Mesendoderm (in vitro differentiated cells): Measurements from ENCODE around the gene DNTT.

Experiments used
- DNase-seq: peaks from one replicate; pipeline ENCODE4 v3.0.0; 2013
- H2AK5ac ChIP-seq: 2 replicates; pipeline ENCODE4 v1.6.1; 2013; ENCODE audit warnings: low read length, inconsistent platforms
- H2BK120ac ChIP-seq: 2 replicates; pipeline ENCODE4 v1.6.1; 2013; ENCODE audit warnings: low read depth, mild to moderate bottlenecking, low read length, moderate library complexity, mixed read lengths
- H2BK15ac ChIP-seq: replicated peaks from 2 replicates; pipeline ENCODE4 v1.6.1; 2013; ENCODE audit warnings: low read depth, mild to moderate bottlenecking, moderate library complexity
- H2BK5ac ChIP-seq: 2 replicates; pipeline ENCODE4 v1.6.1; 2013; ENCODE audit warnings: low read length, inconsistent platforms
- H3K18ac ChIP-seq: 2 replicates; pipeline ENCODE4 v1.6.1; 2013; ENCODE audit warnings: mild to moderate bottlenecking, low read length, mixed read lengths
- H3K23ac ChIP-seq: one replicate; pipeline ENCODE4 v1.6.1; 2013; ENCODE audit warnings: low read length
- H3K27ac ChIP-seq: 2 replicates; pipeline ENCODE4 v1.5.1; 2013; ENCODE audit warnings: low read depth, mild to moderate bottlenecking, inconsistent platforms, low read length, moderate library complexity
- H3K27me3 ChIP-seq: 2 replicates; pipeline ENCODE4 v1.6.1; 2013; ENCODE audit warnings: low read length, control low read depth, mild to moderate bottlenecking, inconsistent platforms; ENCODE audit not compliant: insufficient read depth, poor library complexity
- H3K36me3 ChIP-seq: 2 replicates; pipeline ENCODE4 v1.6.1; 2013; ENCODE audit warnings: low read length, inconsistent platforms; ENCODE audit not compliant: control insufficient read depth, insufficient read depth
- H3K4ac ChIP-seq: one replicate; pipeline ENCODE4 v1.6.1; 2013; ENCODE audit warnings: low read depth, mild to moderate bottlenecking, low read length, moderate library complexity
- H3K4me1 ChIP-seq: 2 replicates; pipeline ENCODE4 v1.6.1; 2013; ENCODE audit warnings: low read depth, low read length, inconsistent platforms; ENCODE audit not compliant: control insufficient read depth
- H3K4me2 ChIP-seq: 2 replicates; pipeline ENCODE4 v1.6.1; 2013; ENCODE audit warnings: low read length
- H3K4me3 ChIP-seq: 2 replicates; pipeline ENCODE4 v1.5.1; 2013; ENCODE audit warnings: mild to moderate bottlenecking, low read length
- H3K56ac ChIP-seq: one replicate; pipeline ENCODE4 v1.6.1; 2013; ENCODE audit warnings: low read length
- H3K79me1 ChIP-seq: 2 replicates; pipeline ENCODE4 v1.6.1; 2013; ENCODE audit warnings: low read length, inconsistent platforms
- H3K79me2 ChIP-seq: 2 replicates; pipeline ENCODE4 v1.6.1; 2013; ENCODE audit warnings: mild to moderate bottlenecking, low read length; ENCODE audit not compliant: control insufficient read depth, insufficient read depth
- H3K9ac ChIP-seq: 2 replicates; pipeline ENCODE4 v1.6.1; 2013; ENCODE audit warnings: low read length, inconsistent platforms
- H4K5ac ChIP-seq: one replicate; pipeline ENCODE4 v1.6.1; 2013; ENCODE audit warnings: low read length
- H4K8ac ChIP-seq: one replicate; pipeline ENCODE4 v1.6.1; 2013; ENCODE audit warnings: low read depth, mild to moderate bottlenecking, control low read depth, low read length, moderate library complexity
- WGBS: extraction: QIAGEN DNeasy Blood & Tissue Kit; methylation state at CpG from one replicate; pipeline ENCODE4 v1.1.7; 2013; ENCODE audit warnings: low lambda C conversion rate, missing lambda C conversion rate; ENCODE audit not compliant: insufficient coverage; ENCODE audit errors: extremely low coverage; 5-methylcytosine and 5-hydroxymethylcytosine counted together

The DNTT gene

DNA sequence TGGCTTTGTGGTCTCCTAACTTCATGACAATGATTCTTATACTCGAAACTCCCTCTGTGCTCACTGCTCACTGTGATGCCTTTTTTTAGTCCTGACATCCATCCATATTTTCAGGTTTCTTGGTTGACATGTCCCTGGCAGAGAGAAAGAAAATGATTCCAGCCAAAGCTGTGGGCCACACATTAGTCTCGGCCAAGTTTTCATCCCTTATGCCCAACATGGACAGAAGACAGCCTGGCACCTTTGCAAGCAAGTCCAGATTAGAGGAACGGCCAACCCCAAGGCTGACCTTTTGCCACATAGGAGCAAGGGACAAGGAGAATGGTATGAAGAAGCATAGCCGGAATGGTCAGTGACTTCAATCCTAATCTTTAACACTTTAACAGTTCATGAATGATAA lies 63.2 kb downstream of the DNTT start:
- no CpG with 5 or more reads among the region's 4 CpGs for WGBS
- DNase-seq, result no peak
- H3K36me3 ChIP-seq, result no peaks in the 10 kb centered on the region
- H4K5ac ChIP-seq, result no peak overlapping the region
- H4K8ac ChIP-seq, result no peak overlapping the region
- no peak overlapping the region for H3K23ac ChIP-seq
- H3K4me3 ChIP-seq, result no peak overlapping the region
- H3K4me2 ChIP-seq, result no peak overlapping the region
- H3K4me1 ChIP-seq, result no peaks in the 10 kb centered on the region
- H2BK120ac ChIP-seq, result no peak overlapping the region
- no peaks in the 10 kb centered on the region for H3K79me1 ChIP-seq
- no peak overlapping the region for H3K4ac ChIP-seq
- H2BK5ac ChIP-seq, result no peak overlapping the region
- no peak overlapping the region for H2AK5ac ChIP-seq
- no peak overlapping the region for H2BK15ac ChIP-seq
- H3K79me2 ChIP-seq, result no peaks in the 10 kb centered on the region
- H3K56ac ChIP-seq, result no peak overlapping the region
- H3K27me3 ChIP-seq, result no peaks in the 10 kb centered on the region
- no peak overlapping the region for H3K9ac ChIP-seq
- H3K27ac ChIP-seq, result no peak overlapping the region
- H3K18ac ChIP-seq, result no peak overlapping the region

DNA sequence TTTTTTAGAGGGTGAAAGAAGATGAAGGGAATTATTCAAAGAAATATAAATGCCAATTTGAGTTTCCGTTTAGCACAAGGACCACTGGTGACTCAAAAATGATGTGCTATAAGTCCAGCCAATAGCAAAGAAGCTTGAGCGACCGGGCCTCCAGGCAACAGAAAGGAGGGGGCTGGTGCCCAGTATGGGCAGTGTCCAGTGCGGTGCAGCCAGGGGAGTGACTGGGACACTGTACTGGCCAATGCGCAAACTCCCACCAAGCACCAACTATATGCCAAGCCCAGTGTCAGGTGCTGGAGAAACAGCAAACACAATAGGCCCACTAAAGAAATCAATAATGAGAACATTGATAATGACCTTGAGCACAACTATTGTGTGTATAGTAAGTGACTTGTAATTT lies 64.7 kb downstream of the DNTT start:
- Histone ChIP-seq H3K79me1 (no peaks in the 10 kb centered on the region), H3K36me3 (no peaks in the 10 kb centered on the region), H3K18ac (no peak overlapping the region), H3K56ac (no peak overlapping the region), H3K4me1 (no peaks in the 10 kb centered on the region), H2BK5ac (no peak overlapping the region), H4K5ac (no peak overlapping the region), H3K4ac (no peak overlapping the region), H3K9ac (no peak overlapping the region), H3K4me3 (no peak overlapping the region), H3K27ac (no peak overlapping the region), H3K27me3 (no peaks in the 10 kb centered on the region), H2BK120ac (no peak overlapping the region), H3K4me2 (no peak overlapping the region), H2BK15ac (no peak overlapping the region), H3K79me2 (no peaks in the 10 kb centered on the region), H2AK5ac (no peak overlapping the region), H4K8ac (no peak overlapping the region), H3K23ac (no peak overlapping the region)
- DNase-seq, result no peak
- WGBS, result no CpG with 5 or more reads among the region's 5 CpGs

DNA sequence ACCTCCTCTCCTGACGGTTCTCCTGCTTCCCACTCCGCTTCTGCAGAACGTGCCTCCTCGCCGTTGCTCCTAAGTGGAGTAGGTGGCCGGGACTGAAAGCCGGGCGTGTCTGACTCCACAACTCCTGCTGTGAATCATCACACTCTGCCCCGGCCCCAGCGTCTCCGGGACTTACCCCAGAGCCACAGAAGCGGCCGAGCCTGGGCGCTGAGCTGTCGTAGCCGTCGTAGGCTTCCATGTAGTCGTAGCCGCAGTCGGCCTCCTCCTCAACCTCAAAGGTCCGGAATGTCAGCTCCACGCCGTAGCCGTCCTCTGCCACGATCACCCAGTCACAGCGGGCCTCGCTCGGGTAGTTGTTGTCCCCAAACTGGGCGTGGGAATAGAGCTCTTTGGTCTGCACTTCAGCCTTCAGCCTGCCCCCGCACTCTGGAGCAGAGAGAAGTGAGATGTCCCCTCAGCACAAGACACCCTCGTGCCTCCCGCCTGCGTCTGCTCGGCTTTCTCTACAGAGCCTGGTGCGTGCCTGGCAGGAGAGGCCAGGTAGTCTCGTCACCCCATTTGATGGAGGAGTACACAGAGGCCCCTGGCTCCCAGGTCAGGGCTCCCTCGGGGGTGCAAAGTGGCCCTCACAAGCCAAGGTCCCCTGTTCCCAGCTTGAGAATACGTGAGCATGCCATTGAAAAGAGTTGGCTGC lies 65.8 kb downstream of the DNTT start:
- Histone ChIP-seq H3K36me3 (no peaks in the 10 kb centered on the region), H3K79me2 (no peaks in the 10 kb centered on the region), H3K27ac (no peak overlapping the region), H3K27me3 (no peaks in the 10 kb centered on the region), H2BK120ac (no peak overlapping the region), H3K9ac (no peak overlapping the region), H3K18ac (no peak overlapping the region), H3K79me1 (no peaks in the 10 kb centered on the region), H4K8ac (no peak overlapping the region), H3K4me3 (no peak overlapping the region), H4K5ac (no peak overlapping the region), H3K23ac (no peak overlapping the region), H2BK5ac (no peak overlapping the region), H3K4ac (no peak overlapping the region), H2BK15ac (no peak overlapping the region), H3K56ac (no peak overlapping the region), H2AK5ac (no peak overlapping the region), H3K4me2 (no peak overlapping the region), H3K4me1 (no peaks in the 10 kb centered on the region)
- DNase-seq, result no peak
- no CpG with 5 or more reads among the region's 38 CpGs for WGBS

DNA sequence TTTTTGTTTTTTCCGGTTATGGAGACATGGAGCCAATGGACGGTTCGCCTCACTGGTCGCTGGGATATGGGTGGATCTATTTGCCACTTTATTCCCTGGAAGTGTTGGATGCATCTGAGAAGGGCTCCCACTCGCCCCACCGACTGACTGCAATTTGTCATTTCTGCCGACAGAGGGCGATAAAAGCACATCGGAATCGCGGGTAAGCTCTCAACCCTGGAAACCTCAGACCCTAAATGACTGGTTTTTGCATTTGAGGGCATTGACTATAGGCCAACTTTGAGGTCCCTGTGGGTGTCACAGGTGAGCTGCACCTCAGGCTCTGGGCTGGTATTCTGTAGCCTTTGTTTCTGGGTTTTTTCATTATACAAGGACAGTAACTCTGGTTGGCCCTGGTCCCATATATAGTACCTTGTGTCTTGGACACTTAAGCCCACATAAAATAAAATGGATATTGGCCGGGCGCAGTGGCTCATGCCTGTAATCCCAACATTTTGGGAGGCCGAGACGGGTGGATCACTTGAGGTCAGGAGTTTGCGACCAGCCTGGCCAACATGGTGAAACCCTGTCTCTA lies 66.4 kb downstream of the DNTT start:
- no peak overlapping the region for H3K23ac ChIP-seq
- no peak overlapping the region for H3K56ac ChIP-seq
- H3K79me2 ChIP-seq, result no peaks in the 10 kb centered on the region
- H3K27me3 ChIP-seq, result no peaks in the 10 kb centered on the region
- H3K4ac ChIP-seq, result no peak overlapping the region
- no peak overlapping the region for H2BK5ac ChIP-seq
- no peak overlapping the region for H3K4me2 ChIP-seq
- no peak overlapping the region for H3K18ac ChIP-seq
- WGBS, result no CpG with 5 or more reads among the region's 16 CpGs
- H3K4me3 ChIP-seq, result no peak overlapping the region
- no peak overlapping the region for H4K8ac ChIP-seq
- no peak overlapping the region for H2BK120ac ChIP-seq
- no peaks in the 10 kb centered on the region for H3K4me1 ChIP-seq
- H3K36me3 ChIP-seq, result no peaks in the 10 kb centered on the region
- no peak overlapping the region for H3K27ac ChIP-seq
- H3K9ac ChIP-seq, result no peak overlapping the region
- no peak overlapping the region for H2BK15ac ChIP-seq
- DNase-seq, result peak; percentile 76
- no peak overlapping the region for H2AK5ac ChIP-seq
- no peaks in the 10 kb centered on the region for H3K79me1 ChIP-seq
- H4K5ac ChIP-seq, result no peak overlapping the region

DNA sequence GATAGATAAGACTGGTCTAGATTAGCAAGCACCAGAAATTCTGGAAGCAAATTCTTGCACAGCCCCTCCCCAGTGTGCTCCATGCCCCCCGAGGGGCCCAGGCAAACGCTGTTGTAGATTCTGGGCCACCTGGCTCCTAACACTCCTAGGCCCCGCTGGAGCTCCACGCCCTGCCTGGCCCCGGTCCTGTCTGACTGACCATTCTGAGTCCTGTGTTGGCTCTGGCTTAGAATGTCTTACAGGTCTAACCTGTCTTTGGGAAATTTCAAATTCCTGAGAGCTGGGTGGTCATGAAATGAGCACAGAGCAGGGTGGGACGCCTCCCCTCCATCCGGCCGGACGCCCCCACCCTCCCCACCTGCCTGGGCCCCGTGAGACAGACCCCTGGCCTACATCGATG lies 67.1 kb downstream of the DNTT start:
- Histone ChIP-seq H3K9ac (no peak overlapping the region), H3K79me2 (no peaks in the 10 kb centered on the region), H3K18ac (no peak overlapping the region), H2BK5ac (no peak overlapping the region), H3K36me3 (no peaks in the 10 kb centered on the region), H3K4me1 (no peaks in the 10 kb centered on the region), H4K5ac (no peak overlapping the region), H3K4ac (no peak overlapping the region), H3K56ac (no peak overlapping the region), H3K27ac (no peak overlapping the region), H4K8ac (no peak overlapping the region), H3K79me1 (no peaks in the 10 kb centered on the region), H3K27me3 (no peaks in the 10 kb centered on the region), H2BK15ac (no peak overlapping the region), H3K4me2 (no peak overlapping the region), H2AK5ac (no peak overlapping the region), H3K23ac (no peak overlapping the region), H3K4me3 (no peak overlapping the region), H2BK120ac (no peak overlapping the region)
- WGBS, result no CpG with 5 or more reads among the region's 11 CpGs
- DNase-seq, result no peak

DNA sequence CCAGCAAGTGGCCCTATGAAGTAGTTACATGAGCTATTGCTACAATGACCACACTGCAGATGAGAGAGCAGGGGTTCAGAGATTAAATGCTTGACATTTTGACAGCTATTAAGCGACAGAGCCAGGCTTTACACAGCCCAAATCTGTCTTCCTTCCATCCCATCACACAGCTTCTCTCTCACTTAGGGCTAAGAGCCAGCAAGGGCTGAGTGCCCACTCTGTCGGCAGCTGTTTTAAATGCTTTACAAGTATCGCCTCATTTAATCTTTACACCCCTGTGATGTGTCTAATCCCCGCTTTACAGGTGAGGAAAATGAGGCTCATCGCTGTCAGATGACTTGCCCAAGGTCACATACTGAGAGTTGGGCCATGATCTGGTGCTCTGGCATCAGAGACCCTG lies 69.8 kb downstream of the DNTT start:
- no CpG with 5 or more reads among the region's 5 CpGs for WGBS
- no peak overlapping the region for H3K9ac ChIP-seq
- H2BK120ac ChIP-seq, result no peak overlapping the region
- H3K4me2 ChIP-seq, result no peak overlapping the region
- H3K79me2 ChIP-seq, result no peaks in the 10 kb centered on the region
- no peak overlapping the region for H3K23ac ChIP-seq
- no peak overlapping the region for H3K27ac ChIP-seq
- H3K27me3 ChIP-seq, result no peaks in the 10 kb centered on the region
- DNase-seq, result no peak
- no peaks in the 10 kb centered on the region for H3K4me1 ChIP-seq
- no peak overlapping the region for H3K18ac ChIP-seq
- no peak overlapping the region for H2AK5ac ChIP-seq
- no peak overlapping the region for H4K5ac ChIP-seq
- H4K8ac ChIP-seq, result no peak overlapping the region
- no peak overlapping the region for H3K4me3 ChIP-seq
- H2BK5ac ChIP-seq, result no peak overlapping the region
- no peak overlapping the region for H3K4ac ChIP-seq
- no peaks in the 10 kb centered on the region for H3K79me1 ChIP-seq
- no peaks in the 10 kb centered on the region for H3K36me3 ChIP-seq
- H2BK15ac ChIP-seq, result no peak overlapping the region
- no peak overlapping the region for H3K56ac ChIP-seq
